K562 (cell line): Measurements from ENCODE around the gene ERGIC1. TPM values are rescaled to one million over a fixed set of nuclear protein-coding genes. Genes with fewer than 3 reads are reported as not detected.

Source experiments
- CCNT2 ChIP-seq: IDR thresholded peaks from 2 replicates; pipeline ENCODE4 v1.6.1; 2011; ENCODE audit warnings: borderline replicate concordance, low read depth, mild to moderate bottlenecking, moderate library complexity, mixed read lengths, low read length; ENCODE audit not compliant: insufficient read length; ENCODE audit errors: extremely low read depth
- CEBPZ ChIP-seq: fragments of 150-350 bp; IDR thresholded peaks from 2 replicates; pipeline ENCODE4 v1.6.1; 2014; ENCODE audit warnings: low read depth, mild to moderate bottlenecking, low read length, borderline replicate concordance
- CREB3L1 ChIP-seq: fragments of 450-650 bp; IDR thresholded peaks from 2 replicates; pipeline ENCODE4 v1.6.1; 2014; ENCODE audit warnings: low read depth, mild to moderate bottlenecking, moderate library complexity, borderline replicate concordance
- DEAF1 ChIP-seq: fragments of 450-650 bp; formaldehyde crosslinking; IDR thresholded peaks from 2 replicates; pipeline ENCODE4 v1.4.0; 2020; ENCODE audit warnings: mild to moderate bottlenecking, moderate library complexity
- DIDO1 ChIP-seq: fragments of 450-650 bp; IDR thresholded peaks from 2 replicates; pipeline ENCODE4 v1.6.1; 2016; ENCODE audit warnings: low read depth, missing biosample characterization, missing genetic modification characterization
- DLX4 ChIP-seq: fragments of 250-450 bp; sonication (Bioruptor Pico); IDR thresholded peaks from 2 replicates; pipeline ENCODE4 v1.6.1; 2021; ENCODE audit warnings: mild to moderate bottlenecking
- GATA2 ChIP-seq: sonication (generic); formaldehyde crosslinking; IDR thresholded peaks from 2 replicates; pipeline ENCODE4 v1.4.0; 2020; ENCODE audit warnings: mild to moderate bottlenecking, missing genetic modification reagents
- HBP1 ChIP-seq: fragments of 450-650 bp; formaldehyde crosslinking; IDR thresholded peaks from 2 replicates; pipeline ENCODE4 v1.4.0; 2022; ENCODE audit warnings: missing genetic modification characterization
- HLTF ChIP-seq: fragments of 450-650 bp; IDR thresholded peaks from 2 replicates; pipeline ENCODE4 v1.6.1; 2016
- KAT2B ChIP-seq: IDR thresholded peaks from one replicate; pipeline ENCODE4 v1.6.1; 2012; ENCODE audit warnings: low read depth, mild to moderate bottlenecking, control low read depth, inconsistent platforms, low read length, moderate library complexity
- KAT7 ChIP-seq: sonication (generic); formaldehyde crosslinking; IDR thresholded peaks from 2 replicates; pipeline ENCODE4 v1.8.0; 2022; ENCODE audit warnings: missing genetic modification reagents, mild to moderate bottlenecking, borderline replicate concordance
- PRPF4 ChIP-seq: fragments of 200-400 bp; formaldehyde crosslinking; IDR thresholded peaks from one replicate; pipeline ENCODE4 v1.6.1; 2017; ENCODE audit warnings: low read length, low read depth, mild to moderate bottlenecking; ENCODE audit not compliant: insufficient read depth, poor library complexity, severe bottlenecking
- TCFL5 ChIP-seq: fragments of 250-450 bp; sonication (Bioruptor Pico); conservative IDR thresholded peaks from 2 replicates; pipeline ENCODE4 v1.6.1; 2021; ENCODE audit warnings: mild to moderate bottlenecking, moderate library complexity, matching md5 sums
- ZNF398 ChIP-seq: fragments of 250-450 bp; sonication (Bioruptor Pico); IDR thresholded peaks from 2 replicates; pipeline ENCODE4 v1.8.0; 2021; ENCODE audit warnings: moderate library complexity, mild to moderate bottlenecking, inconsistent platforms
- ZSCAN32 ChIP-seq: fragments of 450-650 bp; formaldehyde crosslinking; IDR thresholded peaks from 2 replicates; pipeline ENCODE4 v1.4.0; 2020; ENCODE audit warnings: mild to moderate bottlenecking, moderate library complexity
- polyA plus RNA-seq, 8 experiments: library from polyadenylated mRNA; depleted of rRNA in 4 of 8; stranded (reverse) in 5 of 8; unstranded in 3 of 8; fragments of >200 nt; fragmentation: Nextera tagmentation in 2 of 8; fragmentation: Illumina TruSeq in 1 of 8; extraction: Ambion mirVana in 2 of 8; extraction: Trizol in 1 of 8; gene quantifications; 2 replicates each; pipeline versions ENCODE4 v1.2.1 to v1.2.3, GENCODE V29; 2011 to 2014; ENCODE audit warnings: inconsistent platforms in 1 of 8, missing spikeins in 1 of 8
- total RNA-seq, 7 experiments: library from RNA; depleted of rRNA in 6 of 7; stranded (reverse); fragments of >200 nt in 6 of 7; fragmentation: Illumina TruSeq in 2 of 7; extraction: Trizol in 2 of 7; gene quantifications; 2 replicates each; pipeline versions ENCODE4 v1.2.1 to v1.2.3, GENCODE V29; 2011 to 2021; ENCODE audit warnings: low replicate concordance in 1 of 7

The ERGIC1 gene
- total and polyA plus RNA-seq, 9 of the 15 experiments (the other 6 are each of a cell fraction or from before 2014, with no cell fraction given), result 5.5 to 68.4 (median 36.4) TPM

GRCh38 chr5:172983542-172984243 is 149.6 kb downstream of the ERGIC1 start, which contains the start of gene ATP6V0E1 (continued):
- TF ChIP-seq DEAF1, result no peak
- no peak for TF ChIP-seq TCFL5 (CRISPR knock-in tag)
- no peak for TF ChIP-seq ZNF398 (CRISPR knock-in tag)
- 0 out of 2 replicates have a peak, but pooled peaks have one; percentile 35 for TF ChIP-seq GATA2 (CRISPR knock-in tag)
- no peak for TF ChIP-seq HBP1 (CRISPR knock-in tag)
- no peak for TF ChIP-seq ZSCAN32 (CRISPR knock-in tag)
- peak; percentile 49 for TF ChIP-seq PRPF4
- TF ChIP-seq KAT7 (CRISPR knock-in tag), result peak; percentile 61; the same call in 1 of the 2 replicates
- no peak for TF ChIP-seq DLX4
- TF ChIP-seq CREB3L1, result 0 out of 2 replicates have a peak, but pooled peaks have one; percentile 3
- peak; percentile 86 for TF ChIP-seq CCNT2
- TF ChIP-seq DIDO1, result no peak
- no peak for TF ChIP-seq HLTF
- TF ChIP-seq KAT2B, result no peak
- no peak for TF ChIP-seq CEBPZ
